IPS-NIHi7 (cell line): Measurements from ENCODE around the gene ALDH1L1.
"Not testable (repeated sequence)": the region's sequence is repeated elsewhere in the genome, so short reads cannot be mapped to it uniquely, and the experiment has no call there.

Experiments used
- DNase-seq: peaks from one replicate; pipeline ENCODE4 v3.0.0; 2012; ENCODE audit warnings: mixed read lengths; ENCODE audit errors: extremely low spot score

ALDH1L1 gene

GRCh38 chr3:126106336-126107202 lies 73.8 kb downstream of the ALDH1L1 start:
- no peak for DNase-seq

- peak; percentile 4 for DNase-seq
Observed at GRCh38 chr3:126105691-126106187, 74.6 kb downstream of the ALDH1L1 start.

- peak; percentile 5 for DNase-seq
Observed at GRCh38 chr3:126104742-126105605, 75.4 kb downstream of the ALDH1L1 start.

GRCh38 chr3:126104028-126104635 lies 76.3 kb downstream of the ALDH1L1 start:
- peak; percentile 5 for DNase-seq

- DNase-seq = peak; percentile 67
Observed at GRCh38 chr3:126103121-126104027, 77.0 kb downstream of the ALDH1L1 start.

- peak; percentile 4 for DNase-seq
Observed at GRCh38 chr3:126102530-126102951, 77.8 kb downstream of the ALDH1L1 start.

- DNase-seq = peak; percentile 5
Observed at GRCh38 chr3:126102011-126102410, 78.4 kb downstream of the ALDH1L1 start.

GRCh38 chr3:126101521-126101982 lies 78.8 kb downstream of the ALDH1L1 start:
- DNase-seq = peak; percentile 8

- DNase-seq = peak; percentile 7
Observed at GRCh38 chr3:126100634-126101301, 79.6 kb downstream of the ALDH1L1 start.

GRCh38 chr3:126100269-126100633 lies 80.1 kb downstream of the ALDH1L1 start:
- DNase-seq = no peak

- DNase-seq = peak; percentile 6
Observed at GRCh38 chr3:126098391-126098858, 82.0 kb downstream of the ALDH1L1 start.

- no peak for DNase-seq
Observed at GRCh38 chr3:126097801-126098200, 82.6 kb downstream of the ALDH1L1 start.

- DNase-seq = not testable (repeated sequence)
Observed at GRCh38 chr3:126096274-126096673, 84.1 kb downstream of the ALDH1L1 start.

- not testable (repeated sequence) for DNase-seq
Observed at GRCh38 chr3:126092128-126092527, 88.3 kb downstream of the ALDH1L1 start.

GRCh38 chr3:126087552-126088175 lies 92.7 kb downstream of the ALDH1L1 start:
- DNase-seq = no peak

GRCh38 chr3:126085841-126086240 lies 94.5 kb downstream of the ALDH1L1 start:
- no peak for DNase-seq

GRCh38 chr3:126085276-126085675 lies 95.1 kb downstream of the ALDH1L1 start:
- no peak for DNase-seq

GRCh38 chr3:126084768-126085180 lies 95.6 kb downstream of the ALDH1L1 start:
- no peak for DNase-seq

- peak; percentile 94 for DNase-seq
Observed at GRCh38 chr3:126083913-126084767, 96.2 kb downstream of the ALDH1L1 start, which contains the start of gene SLC41A3. SLC41A3 (minus strand) TSS chr3:126084124; CDS start chr3:126068219, 15,905 bp downstream.
